CD4-positive, alpha-beta T cell (primary cell): ENCODE measurements around the gene NEU4. TPM values are rescaled to one million over a fixed set of nuclear protein-coding genes. Genes with fewer than 3 reads are reported as not detected.
A peak's percentile ranks its signal among the peaks of the same experiment; 100 is the strongest.
"Not testable (repeated sequence)": the region's sequence is repeated elsewhere in the genome, so short reads cannot be mapped to it uniquely, and the experiment has no call there.

Experiments used
- ATAC-seq: fragments of 200-7000 bp; cut with Tn5 transposase; one replicate; pipeline ENCODE4 v1.10.0; 2022; ENCODE audit warnings: mild to moderate bottlenecking; ENCODE audit not compliant: poor library complexity
- CTCF ChIA-PET: fragments of 350-600 bp; sonication (Branson Sonifier 250); formaldehyde crosslinking; loops from one replicate; lab custom pipeline; 2021; ENCODE audit warnings: antibody characterized with exemption, inconsistent platforms; lab: Charles Lee
- POLR2A ChIA-PET: fragments of 350-600 bp; sonication (Branson Sonifier 250); formaldehyde crosslinking; loops from one replicate; lab custom pipeline; 2021; ENCODE audit warnings: antibody characterized with exemption, inconsistent platforms; lab: Charles Lee
- DNase-seq, 14 experiments: peaks; one replicate each; pipeline ENCODE4 v3.0.0-alpha.2; 2013 to 2020; ENCODE audit warnings: mixed read lengths in 2 of 14
- H3K27ac ChIP-seq, 2 donors: one replicate each; pipeline versions ENCODE4 v1.5.1 to v1.7.0; 2013; ENCODE audit warnings: low read length in 2 of 2, low read depth in 1 of 2, mild to moderate bottlenecking in 1 of 2
- H3K27me3 ChIP-seq, 2 experiments: 1 replicate in 1 of 2; 2 replicates in 1 of 2; pipeline versions ENCODE4 v1.6.1 to v1.7.0; 2013; ENCODE audit warnings: low read length in 2 of 2, control low read depth in 1 of 2, mild to moderate bottlenecking in 1 of 2, moderate library complexity in 1 of 2; ENCODE audit not compliant: insufficient read depth in 2 of 2, control insufficient read depth in 1 of 2
- H3K36me3 ChIP-seq: one replicate; pipeline ENCODE4 v1.6.1; 2013; ENCODE audit warnings: low read length, control low read depth; ENCODE audit not compliant: insufficient read depth
- H3K4me1 ChIP-seq: one replicate; pipeline ENCODE4 v1.6.1; 2013; ENCODE audit warnings: low read length, control low read depth; ENCODE audit not compliant: insufficient read depth
- H3K4me3 ChIP-seq: one replicate; pipeline ENCODE4 v1.5.1; 2013; ENCODE audit warnings: mild to moderate bottlenecking, low read length, moderate library complexity
- H3K9me3 ChIP-seq, 2 experiments: 1 replicate in 1 of 2; 2 replicates in 1 of 2; pipeline versions ENCODE4 v1.6.1 to v1.7.0; 2013; ENCODE audit warnings: low read length in 2 of 2, mild to moderate bottlenecking in 2 of 2, control low read depth in 1 of 2, moderate library complexity in 1 of 2; ENCODE audit not compliant: control insufficient read depth in 1 of 2, insufficient read depth in 1 of 2
- H3K27ac Mint-ChIP-seq: one replicate; pipeline ENCODE4 v1.8.0; 2020; ENCODE audit warnings: mixed read lengths
- H3K27me3 Mint-ChIP-seq: one replicate; pipeline ENCODE4 v1.8.0; 2021; ENCODE audit warnings: mixed read lengths
- H3K36me3 Mint-ChIP-seq: one replicate; pipeline ENCODE4 v1.8.0; 2021; ENCODE audit warnings: low read depth, mixed read lengths
- H3K4me1 Mint-ChIP-seq: one replicate; pipeline ENCODE4 v1.8.0; 2021; ENCODE audit warnings: low read depth, mixed read lengths
- H3K4me3 Mint-ChIP-seq: one replicate; pipeline ENCODE4 v1.8.0; 2020; ENCODE audit warnings: mild to moderate bottlenecking, mixed read lengths
- H3K9me3 Mint-ChIP-seq: one replicate; pipeline ENCODE4 v1.8.0; 2020; ENCODE audit warnings: mixed read lengths
- intact Hi-C, 2 experiments: fragments of 100-400 bp; cut with DNase I in 1 of 2; cut with micrococcal nuclease in 1 of 2; formaldehyde crosslinking; loops; one replicate each; pipeline versions ENCODE4 v1.15.1 to v1.9.0; 2023 to 2025; cut with DNase I, micrococcal nuclease
- total RNA-seq, 174 experiments: library from RNA in 2 of 174; stranded (reverse) in 2 of 174; gene quantifications; one replicate each; pipeline ENCODE4 v1.2.3 and lab custom pipeline; 2021 to 2026
- TF ChIP-seq, protein P1 (sequence below): fragments of 200-600 bp; IDR thresholded peaks from one replicate; pipeline ENCODE4 v1.8.0; 2022; ENCODE audit warnings: antibody characterized with exemption, mild to moderate bottlenecking

Gene NEU4
- total RNA-seq, 2 experiments from 2014 or later = 4.3 to 6.8 TPM

DNA sequence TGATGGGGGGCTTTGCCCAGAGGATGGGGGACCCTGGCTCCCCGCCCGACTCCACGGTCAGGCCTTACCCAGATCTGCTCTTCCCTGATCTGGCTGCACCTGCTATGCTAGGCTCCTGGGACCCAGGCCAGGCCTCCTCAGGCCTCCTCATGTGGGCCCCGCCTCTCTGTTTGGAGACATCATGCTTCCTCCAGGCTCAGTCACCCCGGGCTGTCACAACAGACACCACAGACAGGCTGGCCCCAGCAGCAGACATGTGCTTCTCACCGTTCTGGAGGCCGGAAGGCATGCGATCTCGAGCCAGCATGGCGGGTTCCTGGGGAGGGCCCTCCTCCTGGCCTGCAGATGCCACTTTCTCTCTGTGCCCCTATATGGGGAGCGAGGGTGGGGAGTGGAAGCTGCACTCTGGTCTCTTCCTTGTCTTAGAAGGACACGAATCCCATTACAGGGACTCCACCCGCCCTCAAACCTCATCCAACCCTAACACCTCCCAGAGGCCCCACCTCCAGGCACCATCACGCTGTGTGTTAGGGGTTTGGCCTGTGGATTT is 10.8 kb upstream of the NEU4 start:
- ChIA-PET POLR2A (no interaction called here), CTCF (no interaction called here)
- intact Hi-C loops = no loop called here
- Histone ChIP-seq H3K4me3 (no peak overlapping the region), H3K9me3 (no peaks in the 10 kb centered on the region), H3K27ac (no peak overlapping the region), H3K36me3 (no peaks in the 10 kb centered on the region), H3K27me3 (no peaks in the 10 kb centered on the region), H3K4me1 (peaks cover 6% of the 10 kb centered on the region)
- Mint-ChIP-seq H3K4me3 (no peak overlapping the region), H3K4me1 (no peaks in the 10 kb centered on the region), H3K36me3 (no peaks in the 10 kb centered on the region), H3K27me3 (no peaks in the 10 kb centered on the region), H3K9me3 (no peaks in the 10 kb centered on the region), H3K27ac (no peak overlapping the region)
- no peak for ATAC-seq
- peak in 2 of 14 experiments; percentile 4 to 14 for DNase-seq
- TF ChIP-seq, protein P1, sequence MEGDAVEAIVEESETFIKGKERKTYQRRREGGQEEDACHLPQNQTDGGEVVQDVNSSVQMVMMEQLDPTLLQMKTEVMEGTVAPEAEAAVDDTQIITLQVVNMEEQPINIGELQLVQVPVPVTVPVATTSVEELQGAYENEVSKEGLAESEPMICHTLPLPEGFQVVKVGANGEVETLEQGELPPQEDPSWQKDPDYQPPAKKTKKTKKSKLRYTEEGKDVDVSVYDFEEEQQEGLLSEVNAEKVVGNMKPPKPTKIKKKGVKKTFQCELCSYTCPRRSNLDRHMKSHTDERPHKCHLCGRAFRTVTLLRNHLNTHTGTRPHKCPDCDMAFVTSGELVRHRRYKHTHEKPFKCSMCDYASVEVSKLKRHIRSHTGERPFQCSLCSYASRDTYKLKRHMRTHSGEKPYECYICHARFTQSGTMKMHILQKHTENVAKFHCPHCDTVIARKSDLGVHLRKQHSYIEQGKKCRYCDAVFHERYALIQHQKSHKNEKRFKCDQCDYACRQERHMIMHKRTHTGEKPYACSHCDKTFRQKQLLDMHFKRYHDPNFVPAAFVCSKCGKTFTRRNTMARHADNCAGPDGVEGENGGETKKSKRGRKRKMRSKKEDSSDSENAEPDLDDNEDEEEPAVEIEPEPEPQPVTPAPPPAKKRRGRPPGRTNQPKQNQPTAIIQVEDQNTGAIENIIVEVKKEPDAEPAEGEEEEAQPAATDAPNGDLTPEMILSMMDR = no peak

DNA sequence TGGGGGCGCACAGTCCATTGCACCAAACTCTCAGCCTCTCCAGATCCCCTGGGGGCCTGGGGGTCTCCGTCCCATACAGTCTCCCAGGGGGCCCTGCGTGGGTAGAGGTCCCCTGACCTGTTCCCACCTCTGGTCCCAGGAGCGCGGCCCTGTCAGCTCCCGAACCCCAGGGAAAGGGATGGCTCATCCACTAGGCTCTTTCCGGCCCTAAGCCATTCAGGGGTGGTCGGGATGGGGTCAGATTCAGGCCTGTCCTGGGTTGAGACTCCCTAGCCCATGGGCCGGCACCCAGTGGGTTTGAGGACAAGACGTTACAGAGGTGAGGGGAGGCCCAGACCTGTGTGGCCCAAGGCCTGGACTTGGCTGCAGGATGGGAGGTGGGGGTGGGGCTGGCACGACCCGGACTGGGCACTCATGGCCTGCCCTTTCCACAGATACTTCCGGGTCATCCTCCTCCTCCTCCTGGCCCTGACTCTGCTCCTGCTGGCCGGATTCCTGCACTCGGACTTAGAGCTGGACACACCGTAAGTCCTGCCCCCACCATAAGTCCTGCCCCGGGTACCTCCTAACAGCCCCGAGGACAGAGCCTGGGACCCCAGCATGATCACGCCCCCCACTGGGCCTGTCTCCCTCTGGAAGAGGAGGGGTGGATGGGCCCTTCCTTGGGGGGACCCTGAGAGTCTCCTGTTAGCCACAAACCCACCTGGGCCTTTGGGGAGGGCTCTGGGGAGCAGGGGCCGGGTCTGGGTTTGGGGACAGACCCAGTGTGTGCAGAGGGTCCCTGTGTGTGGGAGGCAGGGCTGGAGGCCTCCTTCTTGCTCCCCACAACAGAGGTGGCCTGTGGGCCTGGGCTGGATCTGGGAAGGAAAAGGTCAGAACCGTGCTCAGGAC is 10.1 kb upstream of the NEU4 start:
- no peaks in the 10 kb centered on the region for H3K4me1 Mint-ChIP-seq
- Histone ChIP-seq H3K27ac (no peak overlapping the region), H3K27me3 (no peaks in the 10 kb centered on the region), H3K9me3 (no peaks in the 10 kb centered on the region), H3K36me3 (no peaks in the 10 kb centered on the region), H3K4me1 (peaks cover 10% of the 10 kb centered on the region), H3K4me3 (no peak overlapping the region)
- POLR2A ChIA-PET = no interaction called here
- no peaks in the 10 kb centered on the region for H3K9me3 Mint-ChIP-seq
- no peaks in the 10 kb centered on the region for H3K36me3 Mint-ChIP-seq
- no peak overlapping the region for H3K27ac Mint-ChIP-seq
- intact Hi-C loops = no loop called here
- no peak overlapping the region for H3K4me3 Mint-ChIP-seq
- ATAC-seq (no peak), DNase-seq (peak in 2 of 14 experiments; percentile 3 to 15)
- CTCF ChIA-PET = no interaction called here
- no peaks in the 10 kb centered on the region for H3K27me3 Mint-ChIP-seq
- TF ChIP-seq, protein P1 = no peak

DNA sequence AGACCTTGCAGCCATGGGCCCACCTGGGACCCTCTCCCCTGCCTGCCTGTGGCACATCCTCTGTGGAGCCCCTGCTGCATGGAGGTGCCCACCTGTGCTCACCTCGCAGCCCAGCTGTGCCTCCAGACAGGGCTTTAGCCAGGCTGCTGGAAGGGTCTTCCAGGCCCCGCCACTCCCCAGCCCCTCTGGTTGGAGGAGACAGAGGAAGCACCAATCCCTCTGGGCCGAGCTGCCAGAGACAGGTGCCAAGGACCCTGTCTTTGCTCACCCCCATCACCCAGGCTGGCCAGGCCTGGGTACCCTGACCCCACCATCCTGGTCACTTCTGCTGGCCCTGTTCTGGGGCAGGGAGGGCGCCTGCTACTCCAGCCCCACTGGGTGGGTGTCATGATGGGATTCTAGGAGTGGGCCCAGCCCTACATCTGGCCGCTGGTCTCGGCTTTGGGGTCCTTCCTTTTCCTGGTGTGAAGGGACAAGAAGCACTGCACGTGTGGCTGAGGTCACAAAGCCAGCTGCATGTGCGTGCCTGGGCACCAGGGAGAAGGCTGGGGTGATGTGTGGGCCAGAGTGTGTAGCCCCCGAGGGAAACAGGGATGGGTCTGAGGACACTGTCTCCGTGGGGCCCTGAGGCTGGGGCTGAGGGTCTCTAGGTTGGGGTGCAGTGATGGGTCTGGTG is 9.3 kb upstream of the NEU4 start:
- H3K36me3 Mint-ChIP-seq = no peaks in the 10 kb centered on the region
- no peaks in the 10 kb centered on the region for H3K9me3 ChIP-seq
- peaks cover 0 to 6% of the 10 kb centered on the region in 2 experiments for H3K27me3 ChIP-seq
- intact Hi-C loops = no loop called here
- peaks cover 17% of the 10 kb centered on the region for H3K4me1 ChIP-seq
- ChIA-PET POLR2A (no interaction called here), CTCF (no interaction called here)
- no peak overlapping the region for H3K4me3 ChIP-seq
- no peak for ATAC-seq
- H3K27ac ChIP-seq = no peak overlapping the region
- DNase-seq = peak in 1 of 14 experiments; percentile 3
- no peaks in the 10 kb centered on the region for H3K9me3 Mint-ChIP-seq
- no peaks in the 10 kb centered on the region for H3K4me1 Mint-ChIP-seq
- peaks cover under 1% of the 10 kb centered on the region for H3K27me3 Mint-ChIP-seq
- no peak overlapping the region for H3K27ac Mint-ChIP-seq
- TF ChIP-seq, protein P1 = no peak
- no peak overlapping the region for H3K4me3 Mint-ChIP-seq
- no peaks in the 10 kb centered on the region for H3K36me3 ChIP-seq

DNA sequence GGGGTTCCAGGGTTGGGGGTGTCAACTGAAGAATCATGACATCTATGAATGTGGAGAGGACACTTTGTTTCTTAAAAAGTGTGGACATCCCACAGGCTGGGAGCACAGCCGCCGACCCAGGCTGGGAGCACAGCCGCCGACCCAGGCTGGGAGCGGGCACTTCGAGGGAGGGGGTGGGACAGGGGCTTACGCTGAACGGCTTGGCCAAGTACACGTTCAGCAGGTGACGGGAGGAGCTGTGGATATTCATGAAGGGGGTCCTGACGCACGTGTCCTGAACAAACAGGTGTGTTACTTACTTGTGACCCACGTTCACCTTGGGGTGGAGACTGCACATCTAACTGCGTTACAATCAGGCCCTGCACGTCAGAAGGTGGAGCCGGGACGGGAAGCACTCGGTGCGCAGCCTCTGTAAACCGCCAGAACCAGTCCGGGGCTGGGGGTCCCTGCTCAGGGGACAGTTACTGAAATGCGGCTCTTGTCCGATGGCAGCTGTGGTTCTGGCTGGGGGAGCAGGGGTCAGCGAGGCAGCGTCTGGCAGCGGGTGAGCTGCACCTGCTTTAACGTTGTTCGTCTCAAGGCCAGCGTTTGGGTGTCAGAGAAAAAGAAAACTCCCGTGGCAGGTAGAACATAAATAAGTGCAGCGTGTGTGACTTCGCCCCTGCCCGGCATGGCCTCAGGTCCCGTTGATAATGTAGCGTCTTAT is 8.6 kb upstream of the NEU4 start:
- H3K27me3 ChIP-seq, CTCF ChIA-PET, H3K9me3 Mint-ChIP-seq, H3K9me3 ChIP-seq, H3K27me3 Mint-ChIP-seq, H3K27ac ChIP-seq, H3K27ac Mint-ChIP-seq, POLR2A ChIA-PET, ATAC-seq, H3K4me3 Mint-ChIP-seq, H3K36me3 ChIP-seq, H3K36me3 Mint-ChIP-seq, intact Hi-C loops, H3K4me1 Mint-ChIP-seq, H3K4me3 ChIP-seq: not testable (repeated sequence)
- peaks cover 21% of the 10 kb centered on the region for H3K4me1 ChIP-seq
- DNase-seq = peak in 1 of 14 experiments; percentile 29
